LNCaP clone FGC (cell line): ENCODE data around the gene C1orf74.

Experiments used
- DNase-seq: peaks from one replicate; pipeline ENCODE4 v3.0.0-alpha.2; 2011; ENCODE audit warnings: low read depth
- H3K4me3 ChIP-seq: 2 replicates; pipeline ENCODE4 v1.5.1; 2011; ENCODE audit warnings: mild to moderate bottlenecking, low read depth, low read length, control low read depth
- CTCF ChIP-seq: IDR thresholded peaks from 2 replicates; pipeline ENCODE4 v1.5.1; 2012; ENCODE audit warnings: mild to moderate bottlenecking; ENCODE audit not compliant: control insufficient read depth, insufficient read depth; ENCODE audit errors: extremely low read depth

Gene C1orf74

GRCh38 chr1:209815490-209815889, 31.1 kb upstream of the C1orf74 start:
- no peak for TF ChIP-seq CTCF
- DNase-seq: no peak

GRCh38 chr1:209813902-209814301, 29.5 kb upstream of the C1orf74 start:
- no peak overlapping the region for H3K4me3 ChIP-seq
- TF ChIP-seq CTCF: no peak
- DNase-seq: no peak

More at GRCh38 chr1:209815490-209815889, 31.1 kb upstream of the C1orf74 start:
- no peak overlapping the region for H3K4me3 ChIP-seq

GRCh38 chr1:209810783-209811182, 26.4 kb upstream of the C1orf74 start:
- DNase-seq: no peak
- H3K4me3 ChIP-seq: no peak overlapping the region
- TF ChIP-seq CTCF: no peak

GRCh38 chr1:209809611-209810010, 25.3 kb upstream of the C1orf74 start:
- DNase-seq: no peak
- no peak for TF ChIP-seq CTCF
- H3K4me3 ChIP-seq: no peak overlapping the region

- H3K4me3 ChIP-seq: no peak overlapping the region
- no peak for TF ChIP-seq CTCF
- no peak for DNase-seq
These were observed 23.8 kb upstream of the C1orf74 start for GRCh38 chr1:209808059-209808581.

GRCh38 chr1:209807509-209807908, 23.1 kb upstream of the C1orf74 start:
- DNase-seq: no peak
- H3K4me3 ChIP-seq: no peak overlapping the region
- TF ChIP-seq CTCF: no peak
